Prostate gland (tissue), 2 donors: ENCODE measurements around the gene TBCA. TPM values are rescaled to one million over a fixed set of nuclear protein-coding genes. Genes with fewer than 3 reads are reported as not detected.

ENCODE experiments used
- DNase-seq: peaks from one replicate; pipeline ENCODE4 v3.0.0-alpha.2; 2019; ENCODE audit warnings: low spot score
- H3K27ac ChIP-seq, 2 donors: fragments of 200-600 bp; sonication (generic); 2 replicates each; pipeline ENCODE4 v1.5.1; 2017 to 2019
- H3K27me3 ChIP-seq: fragments of 200-600 bp; sonication (generic); replicated peaks from 2 replicates; pipeline ENCODE4 v1.5.1; 2019; ENCODE audit not compliant: insufficient read depth
- H3K36me3 ChIP-seq, 2 donors: fragments of 200-600 bp; sonication (generic); 1 replicate in 1 of 2; 2 replicates in 1 of 2; pipeline versions ENCODE4 v1.5.1 to v1.8.1; 2017 to 2019
- H3K4me1 ChIP-seq: fragments of 200-600 bp; sonication (generic); replicated peaks from 2 replicates; pipeline ENCODE4 v1.5.1; 2019
- H3K4me3 ChIP-seq, 2 donors: fragments of 200-600 bp; sonication (generic); 2 replicates each; pipeline ENCODE4 v1.5.1; 2017 to 2019
- H3K9me3 ChIP-seq: fragments of 200-600 bp; sonication (generic); 2 replicates; pipeline ENCODE4 v1.5.1; 2017
- POLR2A ChIP-seq: fragments of 450-650 bp; IDR thresholded peaks from one replicate; pipeline ENCODE4 v1.6.1; 2016; ENCODE audit warnings: antibody characterized with exemption, mild to moderate bottlenecking
- POLR2AphosphoS5 ChIP-seq: sonication (generic); formaldehyde crosslinking; IDR thresholded peaks from one replicate; pipeline ENCODE4 v1.6.1; 2017; ENCODE audit warnings: antibody characterized with exemption
- WGBS: methylation state at CpG from one replicate; pipeline ENCODE4 v1.1.5; 2018; 5-methylcytosine and 5-hydroxymethylcytosine counted together
- intact Hi-C: fragments of 100-400 bp; cut with DNase I; formaldehyde crosslinking; loops from one replicate; pipeline ENCODE4 v1.14.2; 2022
- total RNA-seq, 2 donors: library from RNA; depleted of rRNA; stranded (reverse); fragments of >200 nt; gene quantifications; one replicate each; pipeline ENCODE4 v1.1.0, GENCODE V29; 2016
- TF ChIP-seq, protein P1 (sequence below), 4 experiments: fragments of 200-600 bp in 2 of 4; fragments of 450-650 bp in 2 of 4; sonication (generic) in 2 of 4; IDR thresholded peaks; 1 replicate in 3 of 4; 2 replicates in 1 of 4; pipeline ENCODE4 v1.5.1; 2016 to 2019; ENCODE audit warnings: antibody characterized with exemption in 4 of 4, mild to moderate bottlenecking in 2 of 4, moderate library complexity in 2 of 4

The TBCA gene
- total RNA-seq, 2 donors from 2014 or later = 120 to 180 TPM

DNA sequence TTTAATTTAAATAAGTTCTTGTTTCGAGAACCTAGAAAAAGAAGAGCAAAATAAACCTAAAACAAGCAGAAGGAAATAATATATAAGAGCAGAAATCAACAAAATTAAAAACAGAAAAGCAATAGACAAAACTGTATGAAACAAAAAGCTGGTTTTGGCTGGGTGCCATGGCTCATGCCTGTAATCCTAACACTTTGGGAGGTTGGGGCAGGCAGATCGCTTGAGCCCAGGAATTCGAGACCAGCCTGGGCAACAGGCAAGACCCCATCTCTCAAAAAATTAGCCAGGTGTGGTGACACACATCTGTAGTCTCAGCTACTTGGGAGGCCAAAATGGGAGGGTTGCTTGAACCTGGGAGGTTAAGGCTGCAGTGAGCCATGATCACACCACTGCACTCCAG lies 78.4 kb downstream of the TBCA start:
- intact Hi-C loops = no loop called here
- H3K27ac ChIP-seq = no peak overlapping the region
- no peaks in the 10 kb centered on the region for H3K36me3 ChIP-seq
- H3K27me3 ChIP-seq = no peaks in the 10 kb centered on the region
- no peaks in the 10 kb centered on the region for H3K4me1 ChIP-seq
- TF ChIP-seq POLR2AphosphoS5 (no peak), POLR2A (no peak)
- TF ChIP-seq, protein P1, sequence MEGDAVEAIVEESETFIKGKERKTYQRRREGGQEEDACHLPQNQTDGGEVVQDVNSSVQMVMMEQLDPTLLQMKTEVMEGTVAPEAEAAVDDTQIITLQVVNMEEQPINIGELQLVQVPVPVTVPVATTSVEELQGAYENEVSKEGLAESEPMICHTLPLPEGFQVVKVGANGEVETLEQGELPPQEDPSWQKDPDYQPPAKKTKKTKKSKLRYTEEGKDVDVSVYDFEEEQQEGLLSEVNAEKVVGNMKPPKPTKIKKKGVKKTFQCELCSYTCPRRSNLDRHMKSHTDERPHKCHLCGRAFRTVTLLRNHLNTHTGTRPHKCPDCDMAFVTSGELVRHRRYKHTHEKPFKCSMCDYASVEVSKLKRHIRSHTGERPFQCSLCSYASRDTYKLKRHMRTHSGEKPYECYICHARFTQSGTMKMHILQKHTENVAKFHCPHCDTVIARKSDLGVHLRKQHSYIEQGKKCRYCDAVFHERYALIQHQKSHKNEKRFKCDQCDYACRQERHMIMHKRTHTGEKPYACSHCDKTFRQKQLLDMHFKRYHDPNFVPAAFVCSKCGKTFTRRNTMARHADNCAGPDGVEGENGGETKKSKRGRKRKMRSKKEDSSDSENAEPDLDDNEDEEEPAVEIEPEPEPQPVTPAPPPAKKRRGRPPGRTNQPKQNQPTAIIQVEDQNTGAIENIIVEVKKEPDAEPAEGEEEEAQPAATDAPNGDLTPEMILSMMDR (IDR thresholded peaks at IDR 0.05) = no peak
- H3K9me3 ChIP-seq = no peaks in the 10 kb centered on the region
- 91% methylated on average over 3 of the region's 3 CpGs for WGBS
- H3K4me3 ChIP-seq = no peak overlapping the region
- DNase-seq = no peak

DNA sequence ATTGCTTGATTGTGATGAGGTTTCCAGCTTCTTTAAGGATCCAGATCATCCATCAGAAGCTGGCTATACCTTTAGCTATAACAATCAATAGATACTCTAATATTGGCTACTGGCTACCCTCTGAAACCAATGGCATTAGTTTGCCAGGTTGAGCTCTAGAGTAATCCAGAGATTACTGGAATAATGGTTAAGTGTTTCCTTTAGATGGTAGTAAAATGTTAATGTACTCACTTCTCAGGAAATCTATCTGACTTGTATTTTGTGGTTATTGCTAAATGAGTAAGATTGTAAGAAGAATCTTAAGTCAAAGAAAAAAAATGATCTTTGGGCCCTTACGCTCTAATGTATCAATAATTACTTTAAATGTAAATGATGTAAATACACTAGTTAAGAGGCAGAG lies 80.0 kb downstream of the TBCA start:
- H3K9me3 ChIP-seq = no peaks in the 10 kb centered on the region
- H3K4me3 ChIP-seq = no peak overlapping the region
- H3K27me3 ChIP-seq = no peaks in the 10 kb centered on the region
- DNase-seq = no peak
- H3K4me1 ChIP-seq = no peaks in the 10 kb centered on the region
- TF ChIP-seq, protein P1 (IDR thresholded peaks at IDR 0.05) = no peak
- TF ChIP-seq POLR2A = no peak
- TF ChIP-seq POLR2AphosphoS5 = no peak
- 94% methylated on average over 1 of the region's 1 CpG for WGBS
- H3K27ac ChIP-seq = no peak overlapping the region
- intact Hi-C loops = no loop called here
- no peaks in the 10 kb centered on the region for H3K36me3 ChIP-seq

DNA sequence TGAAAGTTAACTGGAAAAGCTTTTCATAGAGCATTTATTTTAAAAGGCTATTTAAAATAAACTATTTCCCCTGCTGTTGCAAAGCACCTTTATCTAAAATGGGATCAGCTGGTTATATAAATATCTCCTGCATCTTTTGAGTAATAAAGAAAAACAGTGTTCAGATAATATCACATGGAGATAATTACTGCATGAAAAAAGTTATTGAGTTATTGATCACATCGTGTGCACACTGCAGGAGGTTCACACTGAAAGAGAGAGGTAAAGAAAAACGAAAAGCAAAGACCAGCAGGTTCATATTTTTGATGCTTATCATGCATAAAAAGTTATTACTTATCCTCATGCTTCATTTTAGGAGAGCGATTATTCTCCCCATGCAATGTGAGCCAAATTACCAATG lies 82.2 kb downstream of the TBCA start:
- Histone ChIP-seq H3K27me3 (no peaks in the 10 kb centered on the region), H3K9me3 (no peaks in the 10 kb centered on the region), H3K4me3 (no peak overlapping the region), H3K4me1 (no peaks in the 10 kb centered on the region), H3K27ac (no peak overlapping the region), H3K36me3 (no peaks in the 10 kb centered on the region)
- intact Hi-C loops = no loop called here
- 50% methylated on average over 3 of the region's 3 CpGs for WGBS
- TF ChIP-seq POLR2A = no peak
- TF ChIP-seq, protein P1 (IDR thresholded peaks at IDR 0.05) = no peak
- no peak for TF ChIP-seq POLR2AphosphoS5
- DNase-seq = no peak

DNA sequence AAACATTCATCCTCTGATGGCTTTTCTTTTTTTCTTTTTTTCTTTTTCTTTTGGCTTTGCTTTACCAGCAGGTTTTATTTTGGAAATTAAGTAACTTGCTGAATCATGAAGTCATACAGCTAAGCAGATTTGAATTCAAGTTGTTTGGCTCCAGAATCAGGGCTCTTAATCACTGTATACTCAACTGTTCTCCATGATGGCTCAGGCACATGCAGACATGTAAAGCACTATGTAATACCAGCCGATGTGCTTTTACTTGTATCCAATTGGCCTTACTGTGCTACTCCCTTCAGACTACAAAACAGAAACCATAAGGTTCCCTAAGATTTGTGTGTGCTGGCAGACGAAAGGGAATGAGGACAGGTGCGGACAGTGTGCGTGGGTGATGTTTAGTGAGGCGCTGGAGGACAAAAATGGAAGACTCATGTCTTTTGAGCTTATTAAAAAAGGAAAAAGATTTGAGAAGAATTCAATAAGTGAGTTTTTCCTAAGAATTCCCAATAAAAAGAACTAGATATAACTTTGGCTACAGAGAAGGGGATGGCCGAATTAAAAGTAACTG lies 92.9 kb downstream of the TBCA start:
- Histone ChIP-seq H3K4me1 (no peaks in the 10 kb centered on the region), H3K4me3 (no peak overlapping the region), H3K9me3 (no peaks in the 10 kb centered on the region), H3K27me3 (no peaks in the 10 kb centered on the region), H3K27ac (no peak overlapping the region), H3K36me3 (no peaks in the 10 kb centered on the region)
- 95% methylated on average over 6 of the region's 6 CpGs for WGBS
- DNase-seq = no peak
- intact Hi-C loops = no loop called here
- no peak for TF ChIP-seq POLR2AphosphoS5
- TF ChIP-seq, protein P1 (IDR thresholded peaks at IDR 0.05) = no peak
- no peak for TF ChIP-seq POLR2A

DNA sequence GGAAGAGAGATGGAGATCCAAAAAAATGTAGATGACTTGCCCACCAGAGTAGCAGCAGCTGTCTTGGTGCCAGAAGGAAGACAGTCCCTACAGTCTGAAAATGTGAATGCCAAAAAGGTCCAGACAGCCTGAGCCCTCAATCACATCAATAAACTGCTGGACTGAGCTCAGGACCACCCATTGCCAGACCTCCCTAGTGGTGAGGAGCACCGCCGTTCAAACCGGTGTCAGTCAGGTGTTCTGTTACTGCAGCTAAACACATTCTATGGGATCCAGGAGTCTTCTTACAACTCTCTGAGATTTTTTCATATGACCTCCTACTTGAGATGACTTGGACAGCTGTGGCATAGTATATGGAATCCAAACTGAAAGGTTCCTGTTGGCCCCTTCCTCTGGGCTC lies 105.6 kb downstream of the TBCA start:
- 60% methylated on average over 3 of the region's 3 CpGs for WGBS
- H3K27ac ChIP-seq = no peak overlapping the region
- TF ChIP-seq POLR2A = no peak
- no peak for TF ChIP-seq POLR2AphosphoS5
- TF ChIP-seq, protein P1 (IDR thresholded peaks at IDR 0.05) = no peak
- intact Hi-C loops = no loop called here
- H3K27me3 ChIP-seq = no peaks in the 10 kb centered on the region
- no peaks in the 10 kb centered on the region for H3K36me3 ChIP-seq
- no peaks in the 10 kb centered on the region for H3K9me3 ChIP-seq
- no peaks in the 10 kb centered on the region for H3K4me1 ChIP-seq
- DNase-seq = no peak
- no peak overlapping the region for H3K4me3 ChIP-seq
